AML-193 (cell line): ENCODE results near the gene ABCC4.

Experiments
- DNase-seq, 2 experiments: peaks; one replicate each; lab custom pipeline; 2025; lab: John Stamatoyannopoulos, UW

Gene ABCC4

DNA sequence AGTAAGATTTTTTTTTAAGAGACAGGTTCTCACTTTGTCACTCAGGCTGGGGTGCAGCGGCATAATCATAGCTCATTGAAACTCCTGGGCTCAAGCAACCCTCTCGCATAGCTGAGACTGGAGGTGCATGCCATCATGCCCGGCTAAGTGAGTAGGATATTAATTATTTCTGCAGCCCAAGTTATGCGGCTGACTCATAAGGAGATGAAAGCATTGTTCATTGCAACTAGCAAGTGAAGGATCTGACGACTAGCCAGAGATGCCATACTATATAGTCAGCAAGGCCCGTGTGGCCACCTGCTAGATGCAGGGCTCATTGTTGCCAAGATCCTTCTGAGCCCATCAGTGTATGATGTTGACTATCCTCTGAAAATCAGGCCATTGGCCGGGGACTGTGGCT is 45.2 kb downstream of the ABCC4 start:
- DNase-seq, result no peak

- DNase-seq, result no peak
These were observed 46.0 kb downstream of the ABCC4 start for GRCh38 chr13:95255072-95255732.

- DNase-seq, result no peak
These were observed 46.9 kb downstream of the ABCC4 start for GRCh38 chr13:95254339-95254738.

DNA sequence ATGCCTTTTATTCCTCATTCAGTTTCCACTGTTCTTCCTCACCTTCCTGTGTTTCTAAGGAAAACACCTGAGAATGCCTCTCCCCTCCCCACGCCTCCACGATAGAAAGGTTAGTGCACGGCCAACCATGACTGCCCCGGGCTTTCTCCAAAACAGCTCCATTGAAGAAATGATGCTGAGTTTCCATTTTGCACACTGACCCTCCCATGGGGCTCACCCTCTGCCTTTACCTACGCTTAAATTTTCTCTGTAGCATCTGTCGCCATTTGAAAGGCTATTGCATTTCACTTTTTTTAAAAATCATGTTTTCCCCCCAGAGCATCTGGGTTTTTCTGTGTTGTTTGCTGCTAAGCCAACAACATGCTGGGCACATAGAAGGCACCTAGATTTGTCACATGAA is 48.2 kb downstream of the ABCC4 start:
- no peak for DNase-seq

- DNase-seq, result no peak
These were observed 49.6 kb downstream of the ABCC4 start for GRCh38 chr13:95251641-95252040.

GRCh38 chr13:95250961-95251360 is 50.3 kb downstream of the ABCC4 start:
- no peak for DNase-seq

- DNase-seq, result no peak
These were observed 52.3 kb downstream of the ABCC4 start for GRCh38 chr13:95248953-95249352.

GRCh38 chr13:95247852-95248251 is 53.4 kb downstream of the ABCC4 start:
- DNase-seq, result no peak

DNA sequence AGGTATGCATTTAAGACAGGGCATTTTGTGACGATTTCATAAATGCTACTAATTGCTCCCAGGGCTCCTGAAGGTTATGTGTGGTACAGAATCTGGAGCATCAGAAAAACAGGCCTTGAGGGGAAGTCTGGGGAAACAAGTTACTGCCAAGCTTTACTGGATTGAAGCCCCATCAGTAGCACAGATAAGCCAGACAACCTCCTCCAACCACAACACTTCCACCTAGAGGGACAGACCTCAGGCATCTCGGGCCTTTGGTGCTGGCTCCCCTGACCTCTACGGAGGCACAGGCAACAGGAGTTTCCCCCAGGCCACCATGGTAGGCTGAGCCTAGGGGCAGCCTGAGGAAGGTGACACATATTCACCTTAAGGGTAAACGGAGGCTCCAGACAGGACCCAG is 54.1 kb downstream of the ABCC4 start:
- no peak for DNase-seq

DNA sequence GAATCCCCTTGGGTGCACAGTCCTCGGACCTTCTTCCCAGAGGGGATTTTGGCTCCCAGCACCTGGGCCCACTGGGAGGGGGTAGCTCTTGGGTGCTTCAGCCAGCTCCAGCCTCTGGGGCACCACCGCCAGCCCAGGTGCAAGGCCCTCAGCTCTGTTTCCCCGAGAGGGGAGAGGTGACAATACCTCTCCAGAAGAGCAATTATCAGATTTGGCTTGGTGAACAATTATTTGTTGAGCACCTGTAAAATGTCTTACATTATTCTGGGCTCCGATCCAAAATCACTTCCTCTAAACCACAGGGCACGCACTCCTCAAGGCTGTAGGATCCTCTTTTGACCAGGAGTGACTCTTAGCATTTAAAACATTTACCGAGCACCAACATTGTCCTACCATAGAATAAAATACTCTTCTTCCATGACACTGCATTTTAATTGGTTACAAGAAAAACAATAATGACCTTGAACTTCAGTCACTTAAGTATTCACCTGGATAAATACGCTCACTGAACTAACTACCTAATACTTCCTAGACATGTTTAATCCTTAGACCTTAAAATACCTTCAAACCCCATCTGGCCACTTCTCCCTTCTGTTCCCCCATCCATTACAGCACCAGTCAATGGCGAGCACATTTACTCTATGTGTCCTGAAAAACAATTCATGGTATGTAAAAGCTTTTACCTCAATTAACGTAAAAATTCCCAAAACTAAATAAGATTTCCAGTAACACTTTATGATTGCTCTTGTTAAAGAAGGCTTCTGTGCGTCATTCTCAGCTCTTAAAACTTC is 54.8 kb downstream of the ABCC4 start:
- DNase-seq, result no peak

GRCh38 chr13:95245071-95245470 is 56.2 kb downstream of the ABCC4 start:
- no peak for DNase-seq

GRCh38 chr13:95243207-95243606 is 58.0 kb downstream of the ABCC4 start:
- DNase-seq, result no peak

DNA sequence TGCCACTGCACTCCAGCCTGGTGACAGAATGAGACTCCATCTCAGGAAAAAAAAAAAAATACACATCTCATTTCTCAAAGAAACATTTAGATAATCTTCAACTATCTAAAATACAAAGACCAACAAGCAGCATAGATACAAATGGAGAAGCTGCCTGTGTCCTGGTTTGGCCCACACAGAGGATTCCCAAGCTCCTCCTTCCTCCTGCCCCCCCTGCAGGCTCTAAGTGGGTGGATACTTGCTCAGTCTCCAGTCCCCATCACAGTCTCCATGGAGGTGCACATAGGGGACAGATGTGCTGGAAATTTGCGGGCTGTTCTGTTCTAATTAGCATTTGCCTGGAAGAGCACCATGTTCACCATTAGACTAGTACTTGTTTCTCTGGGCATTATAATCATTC is 59.9 kb downstream of the ABCC4 start:
- no peak for DNase-seq

GRCh38 chr13:95239283-95239682 is 62.0 kb downstream of the ABCC4 start:
- peak in 1 of 2 experiments; percentile 16 for DNase-seq

DNA sequence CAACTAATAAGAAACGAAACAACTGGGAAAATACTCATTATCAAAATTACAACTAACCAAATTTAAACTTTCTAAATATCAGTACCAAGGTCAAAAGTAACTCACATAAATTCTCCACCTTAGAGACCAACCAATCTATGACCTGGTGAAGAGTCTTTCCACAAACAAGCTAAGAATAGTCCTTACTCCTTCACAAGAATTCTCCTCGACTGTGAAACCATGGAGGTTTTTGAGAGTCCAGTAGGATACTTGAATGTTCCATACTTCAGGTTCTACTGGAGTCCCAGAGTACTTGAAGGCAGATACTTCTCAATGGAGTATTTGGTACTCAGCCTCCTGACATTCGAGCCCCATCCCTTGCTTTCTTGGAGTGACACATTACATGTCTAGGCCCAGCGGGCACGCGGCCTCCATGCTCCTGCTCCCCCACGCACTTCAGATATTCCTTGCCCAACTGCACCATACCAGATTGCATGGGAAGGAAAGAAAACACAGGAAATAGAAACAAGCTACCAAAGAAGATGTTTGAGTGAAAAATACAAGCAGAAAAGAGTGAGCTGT is 63.9 kb downstream of the ABCC4 start:
- DNase-seq, result no peak

- DNase-seq, result no peak
These were observed 64.5 kb downstream of the ABCC4 start for GRCh38 chr13:95236774-95237173.

DNA sequence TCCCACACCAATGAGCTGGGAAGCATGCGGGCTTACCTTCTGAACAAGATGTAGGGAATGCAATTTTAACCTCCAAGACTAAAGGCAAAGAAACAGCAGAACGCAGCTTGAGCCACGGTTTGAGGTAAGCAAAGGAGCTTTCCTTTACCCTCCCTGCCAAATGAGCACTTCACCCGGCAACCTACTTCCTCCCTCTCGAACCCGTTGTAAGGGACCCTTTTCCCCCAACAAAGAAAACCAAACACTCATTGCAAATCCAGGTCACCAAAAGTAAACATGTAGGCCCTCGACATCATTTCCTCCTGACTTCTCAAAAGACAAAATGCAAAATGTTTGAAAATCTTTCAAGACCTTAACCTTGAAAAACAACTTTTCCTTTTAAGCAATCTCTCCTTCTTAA is 65.3 kb downstream of the ABCC4 start:
- DNase-seq, result no peak

DNA sequence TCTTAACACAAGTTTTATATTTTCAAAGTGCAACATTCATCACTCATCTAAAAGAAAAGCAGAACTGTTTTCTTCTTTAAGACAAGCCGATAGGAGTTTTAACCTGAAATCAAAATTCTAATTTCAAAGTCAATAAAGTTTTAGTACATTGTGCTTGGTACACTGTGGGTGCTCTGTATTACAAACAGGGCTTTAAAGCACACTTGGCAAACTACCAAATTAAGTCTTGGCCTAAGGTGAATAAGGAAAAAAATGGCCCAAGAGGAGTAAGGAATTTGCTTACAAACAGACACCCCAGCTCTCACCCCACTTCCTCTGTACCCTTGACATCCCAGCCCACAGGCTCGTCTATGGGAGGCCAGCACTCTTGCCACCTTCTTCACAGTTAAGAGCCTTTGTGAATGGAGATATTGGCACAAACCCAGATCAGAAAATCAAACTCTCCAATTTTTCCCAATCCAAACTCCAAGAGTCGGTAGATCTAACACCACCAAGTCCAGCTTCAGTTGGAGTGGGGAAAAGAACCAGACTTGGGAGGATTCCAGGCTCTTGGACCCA is 66.0 kb downstream of the ABCC4 start:
- DNase-seq, result no peak

- DNase-seq, result no peak
These were observed 67.0 kb downstream of the ABCC4 start for GRCh38 chr13:95234242-95234641.

- DNase-seq, result no peak
These were observed 68.1 kb downstream of the ABCC4 start for GRCh38 chr13:95233026-95233635.

DNA sequence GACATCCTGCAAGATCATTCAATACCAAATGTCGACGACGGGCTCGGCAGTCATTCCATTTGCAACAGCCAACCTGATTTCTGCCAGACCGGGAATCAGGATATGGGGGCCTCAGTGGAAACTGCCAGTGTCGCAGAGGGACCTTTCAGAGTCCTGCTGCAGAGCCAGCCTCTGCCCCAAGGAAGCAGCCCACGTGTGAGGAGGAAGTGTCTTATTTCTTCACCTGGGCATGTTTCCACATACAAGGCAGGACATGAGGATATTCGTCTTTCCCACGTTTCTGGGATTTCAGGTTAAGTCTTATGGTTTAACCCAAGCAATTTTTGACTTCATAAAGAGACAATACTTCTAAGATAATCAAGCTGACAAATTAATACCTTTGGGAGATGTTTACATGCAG is 69.9 kb downstream of the ABCC4 start:
- DNase-seq, result no peak

DNA sequence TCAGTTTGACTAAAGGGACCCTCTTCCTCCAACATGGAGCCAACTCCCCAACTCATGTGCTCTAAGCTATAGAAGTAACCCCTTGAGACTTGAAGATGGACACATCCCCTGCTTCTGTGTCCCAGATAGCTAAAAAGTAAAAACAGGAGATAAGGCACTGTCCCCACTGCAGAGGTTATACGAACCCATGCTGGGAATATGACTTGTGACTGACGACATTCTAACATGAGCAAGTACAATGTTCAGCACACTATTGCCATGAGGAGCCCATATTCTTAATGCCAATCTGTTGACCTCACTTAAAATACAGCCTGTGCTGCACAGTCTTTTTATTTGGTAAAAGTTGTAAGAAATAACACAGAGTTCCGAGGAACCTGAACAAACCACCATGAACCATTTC is 71.4 kb downstream of the ABCC4 start:
- no peak for DNase-seq

GRCh38 chr13:95228130-95228529 is 73.1 kb downstream of the ABCC4 start:
- no peak for DNase-seq
